NCI-H2227 (cell line): ENCODE measurements around the gene PPP2R5C.

Experiments
- DNase-seq: peaks from one replicate; lab custom pipeline; 2025; ENCODE audit not compliant: unreplicated experiment; lab: John Stamatoyannopoulos, UW

PPP2R5C gene

GRCh38 chr14:101861464-101861863 lies 100.0 kb downstream of the PPP2R5C start:
- no peak for DNase-seq

- no peak for DNase-seq
Observed at GRCh38 chr14:101862177-101862576, 100.7 kb downstream of the PPP2R5C start.

GRCh38 chr14:101862711-101863110 lies 101.2 kb downstream of the PPP2R5C start:
- DNase-seq, result no peak

- DNase-seq, result no peak
Observed at GRCh38 chr14:101865288-101865687, 103.8 kb downstream of the PPP2R5C start.

- no peak for DNase-seq
Observed at GRCh38 chr14:101867854-101868253, 106.3 kb downstream of the PPP2R5C start.

GRCh38 chr14:101869217-101869616 lies 107.7 kb downstream of the PPP2R5C start:
- DNase-seq, result no peak

- no peak for DNase-seq
Observed at GRCh38 chr14:101870273-101870939, 108.9 kb downstream of the PPP2R5C start.

- no peak for DNase-seq
Observed at GRCh38 chr14:101872346-101872745, 110.8 kb downstream of the PPP2R5C start.

- DNase-seq, result no peak
Observed at GRCh38 chr14:101873076-101873825, 111.7 kb downstream of the PPP2R5C start.

GRCh38 chr14:101873991-101874390 lies 112.5 kb downstream of the PPP2R5C start:
- DNase-seq, result no peak

- DNase-seq, result no peak
Observed at GRCh38 chr14:101875041-101875726, 113.7 kb downstream of the PPP2R5C start.

GRCh38 chr14:101875727-101876554 lies 114.4 kb downstream of the PPP2R5C start:
- DNase-seq, result no peak

GRCh38 chr14:101876555-101876938 lies 115.0 kb downstream of the PPP2R5C start:
- DNase-seq, result no peak

- no peak for DNase-seq
Observed at GRCh38 chr14:101877766-101878165, 116.3 kb downstream of the PPP2R5C start.

GRCh38 chr14:101878211-101878821 lies 116.8 kb downstream of the PPP2R5C start:
- no peak for DNase-seq

- DNase-seq, result no peak
Observed at GRCh38 chr14:101878822-101879528, 117.5 kb downstream of the PPP2R5C start.

GRCh38 chr14:101879529-101880336 lies 118.2 kb downstream of the PPP2R5C start:
- no peak for DNase-seq

GRCh38 chr14:101881426-101881825 lies 119.9 kb downstream of the PPP2R5C start:
- DNase-seq, result no peak
